HG02623 (cell line): Measurements from ENCODE around the gene ZNF414.

Source experiments
- ATAC-seq: cut with Tn5 transposase; IDR thresholded peaks from one replicate; pipeline ENCODE4 v1.9.1; 2021; ENCODE audit warnings: moderate library complexity; ENCODE audit not compliant: unreplicated experiment

Gene ZNF414

DNA sequence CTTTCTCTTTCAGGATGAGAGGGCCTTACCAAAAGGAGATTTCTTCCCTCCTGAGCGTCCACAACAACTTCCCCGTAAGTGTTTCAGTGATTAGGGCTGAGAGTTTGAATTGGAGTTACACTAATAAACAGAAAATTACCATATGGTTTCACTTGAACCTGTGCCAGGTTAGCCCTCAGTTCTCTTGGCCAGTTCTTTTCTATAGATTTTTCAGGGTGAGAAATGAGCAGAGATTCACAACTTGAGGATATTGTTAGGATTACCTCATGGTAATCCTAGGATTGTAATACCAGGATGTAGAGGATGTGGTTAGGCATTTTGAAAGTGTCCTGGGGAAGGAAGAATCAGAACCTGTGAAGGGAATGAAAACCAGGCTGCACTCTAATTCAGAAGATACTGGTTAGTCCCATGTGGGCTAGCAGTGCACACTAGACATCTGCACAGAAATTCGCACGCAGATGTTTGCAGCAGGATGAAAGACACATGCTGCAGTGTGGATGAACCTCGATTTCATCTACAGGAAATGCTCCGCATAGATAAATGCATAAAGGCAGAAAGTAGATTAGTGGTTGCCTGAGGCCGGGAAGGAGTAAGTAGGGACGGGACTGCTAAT, 45.1 kb downstream of the ZNF414 start:
- no peak for ATAC-seq

GRCh38 chr19:8468124-8468523, 45.8 kb downstream of the ZNF414 start:
- ATAC-seq = no peak

DNA sequence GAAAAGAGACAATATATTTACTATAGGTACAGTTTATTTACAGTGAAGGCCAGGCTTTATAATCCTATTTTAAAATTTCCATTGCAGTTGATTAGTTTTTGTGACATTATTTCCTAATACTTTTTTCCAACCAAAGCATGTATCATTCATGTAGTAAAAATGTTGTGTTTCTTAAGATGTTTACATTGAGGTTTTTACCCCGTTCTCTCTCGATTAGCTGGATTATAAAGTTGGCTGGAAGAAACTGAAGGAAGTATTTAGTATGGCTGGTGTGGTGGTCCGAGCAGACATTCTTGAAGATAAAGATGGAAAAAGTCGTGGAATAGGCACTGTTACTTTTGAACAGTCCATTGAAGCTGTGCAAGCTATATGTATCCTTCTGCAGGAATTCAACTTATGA, 47.9 kb downstream of the ZNF414 start:
- no peak for ATAC-seq

DNA sequence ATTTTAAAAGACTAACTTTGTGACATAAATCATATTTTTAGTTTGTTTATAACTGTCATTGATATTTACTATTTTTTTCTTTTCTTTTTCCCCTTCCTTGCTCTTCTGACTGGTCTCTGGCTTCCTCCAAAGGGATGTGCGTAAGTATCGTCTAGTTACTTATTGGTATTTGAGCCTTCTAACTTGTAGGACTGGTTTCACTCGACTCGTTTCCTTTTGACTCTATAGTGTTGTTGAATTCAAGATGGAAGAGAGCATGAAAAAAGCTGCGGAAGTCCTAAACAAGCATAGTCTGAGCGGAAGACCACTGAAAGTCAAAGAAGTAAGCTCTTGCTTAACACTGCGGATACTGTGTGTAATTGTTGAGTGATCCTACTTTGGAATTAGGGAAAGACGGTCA, 50.6 kb downstream of the ZNF414 start:
- ATAC-seq = no peak

DNA sequence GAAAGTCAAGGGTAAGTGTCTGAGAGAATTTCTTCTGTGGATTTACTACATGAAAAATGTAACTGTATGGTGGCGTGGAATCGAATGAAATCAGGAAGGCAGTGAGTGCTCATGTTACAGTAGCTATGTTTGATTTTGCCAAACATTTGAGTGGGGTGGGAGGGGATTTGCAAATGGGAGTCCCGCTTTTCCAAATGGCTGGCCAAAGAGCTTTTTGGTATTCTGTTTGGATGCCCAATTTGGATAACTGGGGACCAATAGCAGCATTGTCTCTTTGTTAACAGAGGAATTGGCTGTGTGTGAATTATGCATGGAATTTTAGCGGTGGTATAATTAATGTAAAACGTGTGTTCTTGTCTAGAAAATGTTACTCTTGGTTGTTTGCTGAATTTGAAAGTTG, 51.4 kb downstream of the ZNF414 start:
- ATAC-seq = no peak

DNA sequence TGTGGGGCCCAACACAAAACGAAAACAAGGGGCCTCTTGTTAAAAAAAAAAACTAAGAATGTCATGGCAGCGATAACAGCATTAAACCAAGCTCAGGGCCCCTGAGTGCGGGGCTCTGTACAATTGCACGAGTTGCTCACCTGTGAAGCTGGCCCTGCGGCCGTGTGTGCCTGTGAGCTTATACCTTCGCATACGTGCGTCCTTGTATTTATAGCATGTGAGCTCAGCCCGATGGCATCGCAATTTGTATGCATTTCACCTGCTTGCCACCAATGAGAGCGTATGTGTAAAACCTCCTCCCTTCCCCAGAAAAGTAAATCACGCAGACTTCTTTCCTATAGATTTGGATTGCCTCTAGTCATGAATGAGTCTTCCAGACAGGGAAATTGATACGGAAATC, 52.1 kb downstream of the ZNF414 start:
- no peak for ATAC-seq

- no peak for ATAC-seq
Measured at GRCh38 chr19:8461376-8461775, 52.6 kb downstream of the ZNF414 start.

DNA sequence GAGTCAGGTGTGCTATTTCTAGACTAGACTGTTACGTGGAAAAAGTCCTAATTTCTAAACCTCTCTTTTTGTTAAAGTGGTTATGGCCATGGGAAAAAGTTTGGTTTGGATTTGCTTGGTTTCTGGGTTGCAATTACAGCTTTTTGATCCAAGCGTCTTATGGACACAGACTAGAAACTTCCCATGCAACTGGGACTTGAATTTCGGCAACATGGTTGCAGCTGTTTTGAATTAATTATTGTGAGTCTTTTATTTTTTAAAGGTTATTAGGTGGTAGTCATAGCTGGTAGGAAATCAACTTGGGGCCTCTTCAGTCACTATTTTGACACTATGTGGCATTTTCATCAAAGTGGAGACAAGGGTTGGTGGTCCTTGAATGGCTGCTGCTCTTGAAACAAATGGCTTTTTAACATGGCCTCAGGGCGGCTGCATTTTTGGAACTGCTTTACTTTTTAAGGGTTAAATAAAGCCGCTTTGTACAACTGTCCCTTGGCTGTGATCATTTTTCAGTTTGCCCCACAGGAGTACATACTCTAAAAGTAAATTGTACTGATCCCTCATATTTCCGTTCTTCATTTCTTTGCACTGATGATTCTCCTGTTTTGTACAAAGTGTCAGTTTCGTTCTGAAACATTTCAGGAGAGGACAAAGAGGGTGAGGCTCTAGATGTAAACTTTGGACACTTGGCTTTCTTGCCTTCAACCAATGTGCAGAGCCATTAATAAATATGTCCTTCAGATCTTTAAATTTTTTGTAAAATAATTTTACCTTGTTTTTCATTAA, 53.3 kb downstream of the ZNF414 start:
- ATAC-seq = no peak
